ENCODE data around the gene SSMEM1. TPM values are rescaled to one million over a fixed set of nuclear protein-coding genes. Genes with fewer than 3 reads are reported as not detected.

Gene SSMEM1
- total RNA-seq, 1 experiment from 2014 or later, result not detected

DNA sequence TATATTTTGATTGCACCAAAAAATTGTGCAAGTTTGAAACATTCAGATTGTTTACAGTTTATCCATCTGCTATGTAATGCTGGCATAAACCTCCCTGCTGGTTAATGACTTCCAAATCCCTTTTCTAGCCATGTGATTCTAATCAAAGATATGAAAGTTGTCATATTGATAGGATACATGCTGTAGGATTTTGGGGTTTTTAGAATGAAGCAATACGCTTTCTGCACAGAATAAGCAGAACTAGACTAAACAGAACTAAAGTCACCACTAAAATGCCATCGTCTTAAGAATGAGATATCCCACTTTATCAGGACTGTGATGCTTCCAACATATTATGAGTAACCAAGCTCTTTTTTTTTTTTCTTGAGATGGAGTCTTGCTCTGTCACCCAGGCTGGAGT, 856 bp downstream of the SSMEM1 start:
- no CpG with 5 or more reads among the region's 2 CpGs for WGBS (ENCODE audit: extremely low coverage, insufficient read length, low lambda C conversion rate)
- no peak overlapping the region for H3K4me2 ChIP-seq (ENCODE audit: insufficient read depth, insufficient read length, low read length)
- no peak overlapping the region for H3T11ph ChIP-seq (ENCODE audit: low read length)
- no peak overlapping the region for H3K27ac ChIP-seq (ENCODE audit: insufficient read length, low read depth, low read length)
- H2BK120ac ChIP-seq (ENCODE audit: low read depth, low read length, poor library complexity, severe bottlenecking), result no peak overlapping the region
- H3K79me2 ChIP-seq (ENCODE audit: insufficient read depth, low read length), result no peaks in the 10 kb centered on the region
- H2BK15ac ChIP-seq (ENCODE audit: low read depth, low read length), result no peak overlapping the region
- H3K4me1 ChIP-seq (ENCODE audit: insufficient read depth, low read length), result no peaks in the 10 kb centered on the region; the same call in 1 of the 2 replicates
- no peak overlapping the region for H2BK20ac ChIP-seq (ENCODE audit: low read depth, low read length, poor library complexity, severe bottlenecking)
- H2BK5ac ChIP-seq (ENCODE audit: insufficient read length, low read length), result no peak overlapping the region
- H3K79me1 ChIP-seq (ENCODE audit: insufficient read depth, low read depth, low read length, poor library complexity, severe bottlenecking), result no peaks in the 10 kb centered on the region
- no peak overlapping the region for H3K56ac ChIP-seq (ENCODE audit: insufficient read length, low read depth, low read length)
- H3K9ac ChIP-seq (ENCODE audit: extremely low read depth, insufficient read length, low read length), result no peak overlapping the region
- H2AK5ac ChIP-seq (ENCODE audit: insufficient read length, low read length), result no peak overlapping the region
- no peaks in the 10 kb centered on the region for H3K9me3 ChIP-seq (ENCODE audit: control insufficient read depth, low read depth, low read length)
- H3K23ac ChIP-seq (ENCODE audit: insufficient read length, low read depth, low read length), result no peak overlapping the region
- H3K18ac ChIP-seq (ENCODE audit: insufficient read length, low read depth, low read length), result no peak overlapping the region
- TF ChIP-seq, protein P1, sequence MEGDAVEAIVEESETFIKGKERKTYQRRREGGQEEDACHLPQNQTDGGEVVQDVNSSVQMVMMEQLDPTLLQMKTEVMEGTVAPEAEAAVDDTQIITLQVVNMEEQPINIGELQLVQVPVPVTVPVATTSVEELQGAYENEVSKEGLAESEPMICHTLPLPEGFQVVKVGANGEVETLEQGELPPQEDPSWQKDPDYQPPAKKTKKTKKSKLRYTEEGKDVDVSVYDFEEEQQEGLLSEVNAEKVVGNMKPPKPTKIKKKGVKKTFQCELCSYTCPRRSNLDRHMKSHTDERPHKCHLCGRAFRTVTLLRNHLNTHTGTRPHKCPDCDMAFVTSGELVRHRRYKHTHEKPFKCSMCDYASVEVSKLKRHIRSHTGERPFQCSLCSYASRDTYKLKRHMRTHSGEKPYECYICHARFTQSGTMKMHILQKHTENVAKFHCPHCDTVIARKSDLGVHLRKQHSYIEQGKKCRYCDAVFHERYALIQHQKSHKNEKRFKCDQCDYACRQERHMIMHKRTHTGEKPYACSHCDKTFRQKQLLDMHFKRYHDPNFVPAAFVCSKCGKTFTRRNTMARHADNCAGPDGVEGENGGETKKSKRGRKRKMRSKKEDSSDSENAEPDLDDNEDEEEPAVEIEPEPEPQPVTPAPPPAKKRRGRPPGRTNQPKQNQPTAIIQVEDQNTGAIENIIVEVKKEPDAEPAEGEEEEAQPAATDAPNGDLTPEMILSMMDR (conservative IDR thresholded peaks at IDR 0.05), result no peak
- H3K23me2 ChIP-seq (ENCODE audit: insufficient read length, low read depth, low read length, poor library complexity, severe bottlenecking), result peaks cover 3% of the 10 kb centered on the region
- no peak overlapping the region for H4K91ac ChIP-seq (ENCODE audit: insufficient read length, low read depth, low read length)
- peaks cover 3 to 7% of the 10 kb centered on the region in 2 experiments; a peak in 2 of 4 replicates for H3K4me1 Mint-ChIP-seq
- no peak overlapping the region for H2AFZ ChIP-seq (ENCODE audit: low read length)
- no peaks in the 10 kb centered on the region for H4K20me1 ChIP-seq (ENCODE audit: control insufficient read depth, insufficient read depth, insufficient read length)
- peaks cover 2% of the 10 kb centered on the region; the same call in 1 of the 2 replicates for H3K27me3 Mint-ChIP-seq (ENCODE audit: low read depth)
- no peak for DNase-seq
- no peak overlapping the region for H3K4me3 Mint-ChIP-seq
- peaks cover 0 to 2% of the 10 kb centered on the region in 2 experiments; a peak in 1 of 5 replicates for H3K9me3 Mint-ChIP-seq
- H2BK12ac ChIP-seq (ENCODE audit: insufficient read length, low read depth, low read length), result no peak overlapping the region
- H4K8ac ChIP-seq (replicated peaks; ENCODE audit: insufficient read length, low read depth, low read length), result no peak overlapping the region
- no peak overlapping the region for H4K5ac ChIP-seq (ENCODE audit: insufficient read length, low read depth, low read length)
- no peak overlapping the region for H3K4ac ChIP-seq (ENCODE audit: low read depth, low read length)
- H3K27ac Mint-ChIP-seq, result no peak overlapping the region
- H3K27me3 ChIP-seq (ENCODE audit: insufficient read depth, low read length), result no peaks in the 10 kb centered on the region
- H3K14ac ChIP-seq (ENCODE audit: insufficient read depth, low read length), result no peak overlapping the region
- H3K36me3 Mint-ChIP-seq (ENCODE audit: insufficient read depth in 1 of 3, low read depth in 3 of 3), result peaks cover under 1 to 4% (median 4%) of the 10 kb centered on the region in 3 experiments; a peak in 5 of 7 replicates
